A673 (cell line): ENCODE results near the gene ARL6. TPM values are rescaled to one million over a fixed set of nuclear protein-coding genes. Genes with fewer than 3 reads are reported as not detected.

Source experiments
- BruUV-seq: library from RNA; stranded (reverse); fragments of 400-500 nt; replicated peaks from 2 replicates; lab custom pipeline; 2021; lab: Mats Ljungman, UMichigan
- CTCF ChIA-PET: fragments of 300-600 bp; sonication (Branson Sonifier 250); formaldehyde crosslinking; loops from one replicate; lab custom pipeline; 2022; ENCODE audit warnings: antibody characterized with exemption; lab: Charles Lee
- POLR2A ChIA-PET: fragments of 300-600 bp; sonication (Branson Sonifier 250); formaldehyde crosslinking; loops from one replicate; lab custom pipeline; 2022; ENCODE audit warnings: antibody characterized with exemption; ENCODE audit not compliant: low non-redundant PET; lab: Charles Lee
- DNase-seq: peaks from one replicate; pipeline ENCODE4 v3.0.0-alpha.2; 2015; ENCODE audit warnings: low spot score
- H3K27ac ChIP-seq: fragments of 200-600 bp; sonication (generic); 2 replicates; pipeline ENCODE4 v1.5.1; 2016; ENCODE audit warnings: mixed run types, low read depth, mild to moderate bottlenecking, mixed read lengths, antibody characterized with exemption, low read length; ENCODE audit not compliant: poor library complexity, severe bottlenecking
- H3K27me3 ChIP-seq: fragments of 200-600 bp; sonication (generic); replicated peaks from 2 replicates; pipeline ENCODE4 v1.6.1; 2017; ENCODE audit warnings: mixed run types, low read depth, mild to moderate bottlenecking, mixed read lengths, antibody characterized with exemption, low read length; ENCODE audit not compliant: insufficient read depth, poor library complexity
- H3K36me3 ChIP-seq: fragments of 200-600 bp; sonication (generic); 2 replicates; pipeline ENCODE4 v1.6.1; 2016; ENCODE audit warnings: mixed run types, mild to moderate bottlenecking, mixed read lengths, antibody characterized with exemption, low read length; ENCODE audit not compliant: insufficient read depth, poor library complexity, severe bottlenecking
- H3K4me1 ChIP-seq: fragments of 200-600 bp; sonication (generic); 2 replicates; pipeline ENCODE4 v1.6.1; 2017; ENCODE audit warnings: mixed run types, mild to moderate bottlenecking, mixed read lengths, antibody characterized with exemption, low read length; ENCODE audit not compliant: insufficient read depth, poor library complexity, severe bottlenecking
- H3K4me3 ChIP-seq: fragments of 200-600 bp; sonication (generic); 2 replicates; pipeline ENCODE4 v1.5.1; 2016; ENCODE audit warnings: low read depth, mixed run types, mild to moderate bottlenecking, mixed read lengths, low read length; ENCODE audit not compliant: poor library complexity, severe bottlenecking
- H3K9me3 ChIP-seq: fragments of 200-600 bp; sonication (generic); 2 replicates; pipeline ENCODE4 v1.6.1; 2016; ENCODE audit warnings: mixed run types, low read depth, mild to moderate bottlenecking, mixed read lengths, antibody characterized with exemption, low read length; ENCODE audit not compliant: poor library complexity, severe bottlenecking
- EZH2 ChIP-seq: fragments of 200-600 bp; sonication (generic); IDR thresholded peaks from 2 replicates; pipeline ENCODE4 v1.6.1; 2017; ENCODE audit warnings: borderline replicate concordance, low read depth, mild to moderate bottlenecking, mixed read lengths, antibody characterized with exemption, low read length; ENCODE audit not compliant: poor library complexity, severe bottlenecking
- intact Hi-C: fragments of 100-400 bp; cut with micrococcal nuclease; formaldehyde crosslinking; loops from one replicate; pipeline ENCODE4 v1.10.0; 2022; ENCODE audit not compliant: unreplicated experiment
- total RNA-seq: library from RNA; stranded (reverse); gene quantifications from 2 replicates; pipeline ENCODE4 v1.2.3, GENCODE V29; 2021
- TF ChIP-seq, protein P1 (sequence below): fragments of 300-800, 200-600 bp; sonication (generic); conservative IDR thresholded peaks from 2 replicates; pipeline ENCODE4 v1.5.1; 2017; ENCODE audit warnings: low read depth, mild to moderate bottlenecking, antibody characterized with exemption, low read length, moderate library complexity, mixed read lengths

Gene ARL6
- total RNA-seq, 1 experiment from 2014 or later = 8.4 TPM

DNA sequence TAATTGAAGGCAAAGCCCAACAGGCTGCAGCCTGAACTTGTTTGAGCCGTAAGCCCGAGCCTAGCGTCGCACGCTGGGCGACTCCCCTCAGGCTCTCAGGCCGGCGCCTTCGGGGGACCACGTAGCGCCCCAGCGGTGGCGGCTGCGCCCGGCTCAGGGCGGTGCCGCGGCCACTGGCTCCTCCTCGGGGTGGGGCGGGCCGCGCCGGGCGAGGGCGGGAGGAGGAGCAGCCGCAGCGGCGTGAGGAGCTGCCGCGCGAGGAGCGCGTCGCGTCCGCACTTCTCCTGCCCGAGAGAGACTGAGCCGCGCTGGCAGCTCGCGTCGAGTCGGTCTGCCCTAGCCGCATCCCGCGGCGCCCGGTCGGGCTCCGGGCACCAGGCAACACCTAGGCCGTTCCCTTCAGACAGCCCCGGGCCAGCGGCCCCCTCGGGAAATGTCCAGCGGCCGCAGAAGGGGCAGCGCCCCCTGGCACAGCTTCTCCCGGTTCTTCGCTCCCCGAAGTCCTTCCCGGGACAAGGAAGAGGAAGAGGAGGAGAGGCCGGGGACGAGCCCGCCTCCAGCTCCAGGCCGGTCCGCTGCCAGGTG, 57.3 kb downstream of the ARL6 start, which contains the start of gene CRYBG3:
Gene CRYBG3, plus strand, starts transcription at position 238 of the 585 bp plus-strand sequence. Its CDS starts 196 bp downstream, at position 434.
- CTCF ChIA-PET = no interaction called here
- peak within 1 kb of the TSS; percentile 70 for H3K4me3 ChIP-seq
- H3K36me3 ChIP-seq = no peaks in the 10 kb centered on the region
- TF ChIP-seq, protein P1, sequence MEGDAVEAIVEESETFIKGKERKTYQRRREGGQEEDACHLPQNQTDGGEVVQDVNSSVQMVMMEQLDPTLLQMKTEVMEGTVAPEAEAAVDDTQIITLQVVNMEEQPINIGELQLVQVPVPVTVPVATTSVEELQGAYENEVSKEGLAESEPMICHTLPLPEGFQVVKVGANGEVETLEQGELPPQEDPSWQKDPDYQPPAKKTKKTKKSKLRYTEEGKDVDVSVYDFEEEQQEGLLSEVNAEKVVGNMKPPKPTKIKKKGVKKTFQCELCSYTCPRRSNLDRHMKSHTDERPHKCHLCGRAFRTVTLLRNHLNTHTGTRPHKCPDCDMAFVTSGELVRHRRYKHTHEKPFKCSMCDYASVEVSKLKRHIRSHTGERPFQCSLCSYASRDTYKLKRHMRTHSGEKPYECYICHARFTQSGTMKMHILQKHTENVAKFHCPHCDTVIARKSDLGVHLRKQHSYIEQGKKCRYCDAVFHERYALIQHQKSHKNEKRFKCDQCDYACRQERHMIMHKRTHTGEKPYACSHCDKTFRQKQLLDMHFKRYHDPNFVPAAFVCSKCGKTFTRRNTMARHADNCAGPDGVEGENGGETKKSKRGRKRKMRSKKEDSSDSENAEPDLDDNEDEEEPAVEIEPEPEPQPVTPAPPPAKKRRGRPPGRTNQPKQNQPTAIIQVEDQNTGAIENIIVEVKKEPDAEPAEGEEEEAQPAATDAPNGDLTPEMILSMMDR = 0 out of 2 replicates have a peak, but pooled peaks have one; percentile 26
- no peak for TF ChIP-seq EZH2
- DNase-seq = peak; percentile 90
- no TSS peak for BruUV-seq
- POLR2A ChIA-PET = no interaction called here
- H3K4me1 ChIP-seq = peaks cover 7% of the 10 kb centered on the region
- intact Hi-C loops = loop anchor here (5.0 kb wide), 1 partner anchor 65 kb away; no protein-coding TSS in a partner anchor
- H3K9me3 ChIP-seq = no peaks in the 10 kb centered on the region
- peak within 1 kb of the TSS; percentile 55 for H3K27ac ChIP-seq
- H3K27me3 ChIP-seq = peaks cover 22% of the 10 kb centered on the region

DNA sequence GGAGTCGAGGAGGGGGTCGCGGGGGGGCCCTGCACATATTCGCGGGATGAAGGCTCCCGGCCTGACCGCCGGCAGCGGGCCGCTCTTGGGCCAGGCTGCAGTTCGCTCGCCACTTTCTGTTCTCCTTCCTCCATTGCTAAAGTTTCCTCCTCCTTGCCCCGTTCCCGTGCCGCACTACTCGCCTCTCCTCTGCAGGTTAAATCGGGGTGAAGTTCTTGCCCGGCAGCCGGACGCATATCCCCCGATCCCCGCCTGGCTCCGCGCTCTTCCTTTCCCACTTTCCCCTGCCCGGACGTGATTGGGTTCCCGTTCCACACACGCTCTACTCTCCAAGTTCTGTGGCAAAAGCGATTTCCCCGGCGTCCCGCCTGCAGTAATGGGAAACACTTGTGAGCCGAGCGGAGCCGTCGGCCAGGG, 57.8 kb downstream of the ARL6 start:
- Histone ChIP-seq H3K27ac (peak overlapping the region; percentile 55), H3K36me3 (no peaks in the 10 kb centered on the region), H3K27me3 (peaks cover 22% of the 10 kb centered on the region), H3K9me3 (no peaks in the 10 kb centered on the region), H3K4me1 (peaks cover 7% of the 10 kb centered on the region), H3K4me3 (peak overlapping the region; percentile 70)
- TF ChIP-seq, protein P1 = no peak
- no peak for TF ChIP-seq EZH2
- ChIA-PET CTCF (no interaction called here), POLR2A (no interaction called here)
- intact Hi-C loops = loop anchor here (5.0 kb wide), 1 partner anchor 65 kb away; no protein-coding TSS in a partner anchor
- BruUV-seq = no TSS peak
- DNase-seq = peak; percentile 55

DNA sequence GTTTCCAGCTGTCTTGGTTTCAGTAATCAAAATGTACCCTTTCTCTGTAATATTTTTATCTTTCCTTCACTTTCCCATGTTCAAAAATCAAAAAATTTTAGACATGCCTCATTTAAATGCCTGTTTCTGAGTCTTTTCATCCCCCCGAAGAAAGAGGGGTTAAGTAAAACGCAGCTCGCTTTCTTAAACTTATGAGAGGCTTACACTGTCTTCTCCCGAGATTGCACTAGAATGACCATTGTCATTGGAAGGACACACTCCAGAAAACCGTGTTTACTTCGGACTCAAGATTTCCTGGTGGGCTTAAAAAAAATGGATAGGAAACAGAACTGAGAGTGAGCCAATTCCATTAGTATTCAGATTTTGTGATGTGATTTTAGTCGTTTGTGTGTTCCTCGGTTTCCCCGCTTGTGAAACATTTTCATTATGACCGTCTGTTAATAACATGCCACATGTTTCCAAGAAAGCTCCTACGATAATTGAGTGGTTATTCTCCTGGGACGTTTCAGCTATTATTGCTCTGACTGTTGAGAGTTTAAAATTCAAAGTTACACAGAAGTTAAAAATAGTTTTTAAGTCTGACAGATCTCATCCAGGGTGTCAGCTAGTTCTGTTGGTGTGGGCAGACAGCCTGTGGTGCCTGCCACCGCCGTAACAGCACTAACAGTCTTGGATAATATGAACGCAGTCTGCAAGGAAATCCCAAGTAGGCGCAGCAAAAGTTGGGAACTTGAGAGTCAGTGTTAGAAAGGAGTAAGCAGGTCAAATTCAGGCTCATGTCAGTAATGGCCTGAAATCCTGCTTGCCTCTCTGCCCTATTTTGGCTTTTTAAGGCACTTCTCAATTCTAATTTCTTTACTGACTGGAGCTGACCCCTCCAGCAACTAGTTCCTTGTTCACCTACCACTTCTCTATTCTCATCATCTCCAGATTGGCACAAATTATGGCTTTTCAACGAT, 58.8 kb downstream of the ARL6 start:
- intact Hi-C loops = loop anchor here (5.0 kb wide), 1 partner anchor 64 kb away; no protein-coding TSS in a partner anchor
- BruUV-seq = no TSS peak
- POLR2A ChIA-PET = no interaction called here
- Histone ChIP-seq H3K9me3 (no peaks in the 10 kb centered on the region), H3K36me3 (no peaks in the 10 kb centered on the region), H3K27me3 (peaks cover 21% of the 10 kb centered on the region), H3K27ac (no peak overlapping the region), H3K4me3 (peak overlapping the region; percentile 70), H3K4me1 (peaks cover 7% of the 10 kb centered on the region)
- peak; percentile 16 for DNase-seq
- no peak for TF ChIP-seq EZH2
- TF ChIP-seq, protein P1 = no peak
- CTCF ChIA-PET = no interaction called here
